Right renal pelvis (tissue), 4 donors: ENCODE measurements around the gene MMP27. TPM values are rescaled to one million over a fixed set of nuclear protein-coding genes. Genes with fewer than 3 reads are reported as not detected.

Source experiments
- polyA plus RNA-seq, 4 donors: library from polyadenylated mRNA; unstranded; fragments of 120-200 nt; gene quantifications; one replicate each; pipeline ENCODE4 v1.2.1, GENCODE V29; 2013; ENCODE audit not compliant: insufficient read length in 4 of 4

Gene MMP27
- polyA plus RNA-seq, 4 donors: not detected

Other genes with a start within 250 kb of the MMP27 start
- gene MMP7, start 175.0 kb downstream of the MMP27 start, polyA plus RNA-seq: 10 to 100 TPM; 23.2 to 30.9 (median 26.2) TPM
- not detected for gene MMP20, start 80.4 kb downstream of the MMP27 start, polyA plus RNA-seq
- under 1 TPM in 1 of 4 donors, not detected in 3; 0.05 TPM for gene MMP8, start 19.2 kb upstream of the MMP27 start, polyA plus RNA-seq
- under 1 TPM in 3 of 4 donors, not detected in 1; 0.11 to 0.14 (median 0.12) TPM for gene MMP10, start 74.9 kb upstream of the MMP27 start, polyA plus RNA-seq
- under 1 TPM in 3 of 4 donors, not detected in 1; 0.17 to 0.24 (median 0.17) TPM for gene MMP1, start 92.4 kb upstream of the MMP27 start, polyA plus RNA-seq
- gene MMP3, start 137.8 kb upstream of the MMP27 start, polyA plus RNA-seq: under 1 TPM in 1 of 4 donors, not detected in 3; 0.06 TPM
- 1 to 10 TPM; 1.7 to 5.6 (median 2.8) TPM for gene MMP12, start 169.2 kb upstream of the MMP27 start, polyA plus RNA-seq
- gene MMP13, start 250.0 kb upstream of the MMP27 start, polyA plus RNA-seq: under 1 TPM in 3 of 4 donors, not detected in 1; 0.04 to 0.11 (median 0.10) TPM